Subcutaneous abdominal adipose tissue (tissue), 5 donors: ENCODE data around the gene CSH1.
"Not testable (repeated sequence)": the region's sequence is repeated elsewhere in the genome, so short reads cannot be mapped to it uniquely, and the experiment has no call there.

ENCODE experiments used
- H3K27ac ChIP-seq: one replicate; pipeline ENCODE4 v1.7.0; 2013; ENCODE audit warnings: low read depth, mild to moderate bottlenecking, inconsistent platforms, low read length, moderate library complexity
- H3K27me3 ChIP-seq, 5 donors: one replicate each; pipeline ENCODE4 v1.7.0; 2013; ENCODE audit warnings: low read length in 5 of 5, inconsistent platforms in 1 of 5; ENCODE audit not compliant: control insufficient read depth in 5 of 5, insufficient read depth in 4 of 5
- H3K36me3 ChIP-seq, 5 donors: one replicate each; pipeline ENCODE4 v1.7.0; 2013; ENCODE audit warnings: low read length in 5 of 5; ENCODE audit not compliant: control insufficient read depth in 5 of 5, insufficient read depth in 5 of 5
- H3K4me1 ChIP-seq, 5 donors: one replicate each; pipeline ENCODE4 v1.7.0; 2013; ENCODE audit warnings: low read length in 5 of 5, mild to moderate bottlenecking in 3 of 5, moderate library complexity in 1 of 5; ENCODE audit not compliant: control insufficient read depth in 5 of 5, insufficient read depth in 5 of 5
- H3K4me3 ChIP-seq, 5 donors: one replicate each; pipeline ENCODE4 v1.7.0; 2013; ENCODE audit warnings: low read length in 5 of 5, low read depth in 1 of 5
- H3K9ac ChIP-seq, 5 donors: one replicate each; pipeline ENCODE4 v1.7.0; 2013; ENCODE audit warnings: low read length in 5 of 5, mild to moderate bottlenecking in 4 of 5, moderate library complexity in 3 of 5
- H3K9me3 ChIP-seq, 5 donors: one replicate each; pipeline ENCODE4 v1.7.0; 2013; ENCODE audit warnings: low read length in 5 of 5; ENCODE audit not compliant: control insufficient read depth in 5 of 5
- donor health status: healthy.
- donor health status: healthy.
- donor health status: healthy.
- donor health status: healthy.
- donor health status: healthy.

Gene CSH1

GRCh38 chr17:63885119-63885518 lies 11.3 kb downstream of the CSH1 start:
- H3K9me3 ChIP-seq, H3K9ac ChIP-seq, H3K4me1 ChIP-seq, H3K27me3 ChIP-seq, H3K4me3 ChIP-seq, H3K36me3 ChIP-seq, H3K27ac ChIP-seq: not testable (repeated sequence)

- H3K27ac ChIP-seq, H3K9ac ChIP-seq, H3K27me3 ChIP-seq, H3K9me3 ChIP-seq, H3K4me3 ChIP-seq, H3K36me3 ChIP-seq, H3K4me1 ChIP-seq: not testable (repeated sequence)
Measured at GRCh38 chr17:63882626-63883126, 13.7 kb downstream of the CSH1 start.

- Histone ChIP-seq H3K27me3 (peaks cover 0 to 2% (median 0%) of the 10 kb centered on the region in 5 donors), H3K4me1 (peaks cover 0 to 6% (median 0%) of the 10 kb centered on the region in 5 donors), H3K9ac (no peak within 1 kb of the TSS), H3K4me3 (no peak within 1 kb of the TSS), H3K36me3 (no peaks in the 10 kb centered on the region), H3K9me3 (no peaks in the 10 kb centered on the region), H3K27ac (no peak within 1 kb of the TSS)
Measured at GRCh38 chr17:63881935-63882601, 14.3 kb downstream of the CSH1 start, which contains the start of gene GH2. Gene GH2, minus strand, starts transcription at chr17:63881944. Its CDS starts 143 bp downstream, at chr17:63881801.

GRCh38 chr17:63881337-63881736 lies 15.0 kb downstream of the CSH1 start:
- H3K4me1 ChIP-seq = not testable (repeated sequence)

GRCh38 chr17:63880706-63881105 lies 15.7 kb downstream of the CSH1 start:
- H3K9me3 ChIP-seq = no peaks in the 10 kb centered on the region
- H3K27me3 ChIP-seq = peaks cover 0 to 2% (median 0%) of the 10 kb centered on the region in 5 donors
- no peak overlapping the region for H3K9ac ChIP-seq
- peaks cover 0 to 6% (median 0%) of the 10 kb centered on the region in 5 donors for H3K4me1 ChIP-seq
- H3K4me3 ChIP-seq = no peak overlapping the region
- no peak overlapping the region for H3K27ac ChIP-seq
- H3K36me3 ChIP-seq = no peaks in the 10 kb centered on the region

More at GRCh38 chr17:63881337-63881736, 15.0 kb downstream of the CSH1 start:
- not testable (repeated sequence) for H3K4me3 ChIP-seq, H3K27me3 ChIP-seq, H3K27ac ChIP-seq, H3K36me3 ChIP-seq, H3K9me3 ChIP-seq, H3K9ac ChIP-seq

GRCh38 chr17:63878413-63878812 lies 18.0 kb downstream of the CSH1 start:
- H3K4me1 ChIP-seq, H3K4me3 ChIP-seq, H3K9me3 ChIP-seq, H3K36me3 ChIP-seq, H3K9ac ChIP-seq, H3K27ac ChIP-seq, H3K27me3 ChIP-seq: not testable (repeated sequence)

- H3K4me3 ChIP-seq, H3K36me3 ChIP-seq, H3K27me3 ChIP-seq, H3K27ac ChIP-seq, H3K9ac ChIP-seq, H3K9me3 ChIP-seq, H3K4me1 ChIP-seq: not testable (repeated sequence)
Measured at GRCh38 chr17:63874693-63875092, 21.7 kb downstream of the CSH1 start.

GRCh38 chr17:63874061-63874626 lies 22.2 kb downstream of the CSH1 start:
- not testable (repeated sequence) for H3K27me3 ChIP-seq, H3K4me1 ChIP-seq, H3K4me3 ChIP-seq, H3K36me3 ChIP-seq, H3K27ac ChIP-seq, H3K9me3 ChIP-seq, H3K9ac ChIP-seq

- not testable (repeated sequence) for H3K4me1 ChIP-seq, H3K4me3 ChIP-seq, H3K27me3 ChIP-seq, H3K9me3 ChIP-seq, H3K9ac ChIP-seq, H3K36me3 ChIP-seq, H3K27ac ChIP-seq
Measured at GRCh38 chr17:63873577-63873976, 22.8 kb downstream of the CSH1 start, which contains the start of gene CSH2. Gene CSH2, minus strand, starts transcription at chr17:63873677. Its CDS starts 63 bp downstream, at chr17:63873614.

GRCh38 chr17:63871646-63872365 lies 24.6 kb downstream of the CSH1 start:
- not testable (repeated sequence) for H3K27me3 ChIP-seq, H3K4me1 ChIP-seq, H3K9ac ChIP-seq, H3K36me3 ChIP-seq, H3K9me3 ChIP-seq, H3K27ac ChIP-seq, H3K4me3 ChIP-seq
